HCT116 (cell line): ENCODE data around the gene LHX3. TPM values are rescaled to one million over a fixed set of nuclear protein-coding genes. Genes with fewer than 3 reads are reported as not detected.

Experiments used
- ATAC-seq: fragments of 200-7000 bp; cut with Tn5 transposase; 2 replicates; pipeline ENCODE4 v1.9.1; 2020; ENCODE audit warnings: mild to moderate bottlenecking, moderate library complexity
- BruUV-seq: library from RNA; stranded (reverse); fragments of 400-500 nt; replicated peaks from 2 replicates; lab custom pipeline; 2021; lab: Mats Ljungman, UMichigan
- CTCF ChIA-PET: fragments of 300-600 bp; sonication (Branson Sonifier 250); formaldehyde crosslinking; loops from one replicate; lab custom pipeline; 2021; ENCODE audit warnings: antibody characterized with exemption; lab: Charles Lee
- POLR2A ChIA-PET: fragments of 300-600, 350-600 bp; sonication (Branson Sonifier 250); formaldehyde crosslinking; loops from one replicate; lab custom pipeline; 2021; ENCODE audit warnings: antibody characterized with exemption; lab: Charles Lee
- RAD21 ChIA-PET, 2 experiments: fragments of 300-600 bp; sonication (Branson Sonifier 250); formaldehyde crosslinking; loops; one replicate each; lab custom pipeline; 2023; ENCODE audit warnings: low total read pairs in 2 of 2; ENCODE audit not compliant: uncharacterized antibody in 2 of 2, unreplicated experiment in 2 of 2, low non-redundant PET in 1 of 2; lab: Charles Lee
- DNase-seq: peaks from one replicate; pipeline ENCODE4 v3.0.0-alpha.2; 2010; ENCODE audit warnings: low read depth, low spot score
- H2AFZ ChIP-seq: fragments of 200-600 bp; shearing (Covaris generic), sonication (generic); 2 replicates; pipeline ENCODE4 v1.6.1; 2017; ENCODE audit warnings: low read depth, mixed run types, mixed read lengths, antibody characterized with exemption, low read length; ENCODE audit not compliant: poor library complexity, severe bottlenecking
- H3K27ac ChIP-seq: 2 replicates; pipeline ENCODE4 v1.5.1; 2012; ENCODE audit warnings: low read depth, low read length
- H3K27me3 ChIP-seq: fragments of 200-600 bp; sonication (generic); 2 replicates; pipeline ENCODE4 v1.6.1; 2016; ENCODE audit warnings: mixed run types, low read length, mixed read lengths; ENCODE audit not compliant: insufficient read depth
- H3K36me3 ChIP-seq, 2 experiments: fragments of 200-500 bp in 1 of 2; fragments of 200-600 bp in 1 of 2; sonication (Bioruptor generic) in 1 of 2; sonication (generic) in 1 of 2; 2 replicates each; pipeline versions ENCODE4 v1.5.1 to v1.6.1; 2014 to 2016; ENCODE audit warnings: low read length in 2 of 2, inconsistent platforms in 1 of 2, mixed read lengths in 1 of 2, mixed run types in 1 of 2; ENCODE audit not compliant: insufficient read depth in 2 of 2, control insufficient read depth in 1 of 2
- H3K4me1 ChIP-seq, 2 experiments: fragments of 200-600 bp in 1 of 2; sonication (generic) in 1 of 2; 2 replicates each; pipeline versions ENCODE4 v1.5.1 to v1.6.1; 2012 to 2017; ENCODE audit warnings: low read length in 2 of 2, inconsistent platforms in 1 of 2, mild to moderate bottlenecking in 1 of 2, mixed read lengths in 1 of 2, mixed run types in 1 of 2, moderate library complexity in 1 of 2; ENCODE audit not compliant: insufficient read depth in 2 of 2, control insufficient read depth in 1 of 2
- H3K4me2 ChIP-seq: fragments of 200-600 bp; sonication (generic); 2 replicates; pipeline ENCODE4 v1.6.1; 2017; ENCODE audit warnings: mixed run types, low read length, mixed read lengths
- H3K4me3 ChIP-seq, 2 experiments: fragments of 200-600 bp in 1 of 2; sonication (generic) in 1 of 2; replicated peaks in 1 of 2; 2 replicates each; pipeline ENCODE4 v1.5.1; 2011 to 2016; ENCODE audit warnings: low read length in 2 of 2, control low read depth in 1 of 2, low read depth in 1 of 2, mild to moderate bottlenecking in 1 of 2, mixed read lengths in 1 of 2, mixed run types in 1 of 2
- H3K79me2 ChIP-seq: fragments of 200-600 bp; sonication (generic); 2 replicates; pipeline ENCODE4 v1.6.1; 2017; ENCODE audit warnings: mild to moderate bottlenecking, mixed run types, low read length, moderate library complexity, mixed read lengths; ENCODE audit not compliant: insufficient read depth
- H3K9ac ChIP-seq: fragments of 200-600 bp; sonication (generic); 2 replicates; pipeline ENCODE4 v1.6.1; 2016; ENCODE audit warnings: low read length, mixed read lengths
- H3K9me2 ChIP-seq: fragments of 200-600 bp; sonication (generic), shearing (Covaris generic); 2 replicates; pipeline ENCODE4 v1.6.1; 2017; ENCODE audit warnings: mixed run types, mild to moderate bottlenecking, moderate library complexity; ENCODE audit not compliant: insufficient read depth
- H3K9me3 ChIP-seq, 2 experiments: fragments of 200-500 bp in 1 of 2; fragments of 200-600 bp in 1 of 2; sonication (Bioruptor generic) in 1 of 2; sonication (generic) in 1 of 2; 2 replicates each; pipeline ENCODE4 v1.6.1; 2014 to 2017; ENCODE audit warnings: low read length in 2 of 2, mixed read lengths in 2 of 2, inconsistent platforms in 1 of 2, low read depth in 1 of 2, mild to moderate bottlenecking in 1 of 2, mixed run types in 1 of 2, moderate library complexity in 1 of 2; ENCODE audit not compliant: control insufficient read depth in 1 of 2, insufficient read depth in 1 of 2
- H4K20me1 ChIP-seq: fragments of 200-600 bp; sonication (generic), shearing (Covaris generic); 2 replicates; pipeline ENCODE4 v1.6.1; 2017; ENCODE audit warnings: mixed run types, mild to moderate bottlenecking, moderate library complexity; ENCODE audit not compliant: insufficient read depth
- ATF3 ChIP-seq: IDR thresholded peaks from 2 replicates; pipeline ENCODE4 v1.6.1; 2012
- CBX3 ChIP-seq: IDR thresholded peaks from 2 replicates; pipeline ENCODE4 v1.6.1; 2012; ENCODE audit warnings: low read depth
- CTCF ChIP-seq, 3 experiments: fragments of 200-600 bp in 1 of 3; sonication (generic) in 1 of 3; IDR thresholded peaks in 2 of 3; conservative IDR thresholded peaks in 1 of 3; 2 replicates each; pipeline ENCODE4 v1.5.1; 2012 to 2017; ENCODE audit warnings: low read depth in 2 of 3, low read length in 2 of 3, antibody characterized with exemption in 1 of 3, borderline replicate concordance in 1 of 3, control low read depth in 1 of 3, mild to moderate bottlenecking in 1 of 3, mixed read lengths in 1 of 3, mixed run types in 1 of 3, moderate library complexity in 1 of 3; ENCODE audit not compliant: insufficient read depth in 1 of 3
- EGR1 ChIP-seq: IDR thresholded peaks from 2 replicates; pipeline ENCODE4 v1.6.1; 2012; ENCODE audit warnings: low read depth
- ELF1 ChIP-seq: IDR thresholded peaks from 2 replicates; pipeline ENCODE4 v1.6.1; 2012; ENCODE audit warnings: low read depth, borderline replicate concordance
- JUND ChIP-seq: IDR thresholded peaks from 2 replicates; pipeline ENCODE4 v1.6.1; 2012
- REST ChIP-seq: IDR thresholded peaks from 2 replicates; pipeline ENCODE4 v1.6.1; 2012; ENCODE audit warnings: low read depth
- ZNF274 ChIP-seq: fragments of 200-500 bp; sonication (Bioruptor generic); IDR thresholded peaks from 2 replicates; pipeline ENCODE4 v1.6.1; 2014; ENCODE audit warnings: mild to moderate bottlenecking, low read depth, low read length, inconsistent platforms
- intact Hi-C: fragments of 100-400 bp; cut with micrococcal nuclease; formaldehyde crosslinking; loops from 2 replicates; pipeline ENCODE4 v1.10.0; 2022
- total RNA-seq: library from RNA; stranded (reverse); gene quantifications from one replicate; pipeline ENCODE4 v1.2.1, GENCODE V29; 2021; ENCODE audit not compliant: unreplicated experiment

The LHX3 gene
- total RNA-seq, 1 experiment from 2014 or later = not detected

DNA sequence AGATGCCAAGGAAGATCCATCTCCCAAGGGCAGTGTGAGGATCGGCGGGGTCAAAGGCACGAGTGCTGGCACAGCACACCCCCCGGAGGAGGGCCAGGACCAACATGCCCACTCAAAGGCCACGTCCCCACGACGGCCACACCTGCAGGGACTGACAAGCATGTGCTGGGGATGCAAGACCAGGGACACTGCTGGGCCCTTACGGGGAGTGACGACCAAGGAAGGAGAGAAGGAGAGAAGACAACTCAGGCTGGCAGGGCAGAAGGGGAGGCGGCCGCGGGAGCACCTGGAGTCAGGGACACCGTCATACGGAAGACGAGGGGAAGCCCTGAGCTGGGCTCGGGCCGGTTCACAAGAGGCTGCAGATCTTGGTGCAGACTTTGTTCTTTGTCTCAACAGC is 30.2 kb upstream of the LHX3 start:
- DNase-seq (no peak), ATAC-seq (no peak)
- Histone ChIP-seq H3K9ac (no peak overlapping the region), H4K20me1 (no peaks in the 10 kb centered on the region), H3K27me3 (no peaks in the 10 kb centered on the region), H2AFZ (no peak overlapping the region), H3K27ac (no peak overlapping the region), H3K36me3 (peaks cover 2 to 26% of the 10 kb centered on the region in 2 experiments; a peak in 3 of 4 replicates), H3K4me3 (no peak overlapping the region), H3K9me2 (no peaks in the 10 kb centered on the region), H3K79me2 (peaks cover 88% of the 10 kb centered on the region), H3K9me3 (no peaks in the 10 kb centered on the region), H3K4me1 (peaks cover 0 to 7% of the 10 kb centered on the region in 2 experiments; a peak in 1 of 4 replicates), H3K4me2 (no peak overlapping the region)
- RAD21 ChIA-PET = no interaction called here
- intact Hi-C loops = no loop called here
- TF ChIP-seq JUND (no peak), CTCF (IDR thresholded peaks at IDR 0.05 in 2 of 3, conservative IDR thresholded peaks at IDR 0.05 in 1 of 3; ENCODE audit: borderline replicate concordance in 1 of 3, insufficient read depth in 1 of 3, low read depth in 2 of 3, low read length in 2 of 3) (no peak), REST (no peak), ATF3 (no peak), ZNF274 (no peak), ELF1 (no peak), EGR1 (no peak), CBX3 (no peak)
- no TSS peak for BruUV-seq
- POLR2A ChIA-PET = no interaction called here
- CTCF ChIA-PET = no interaction called here
